Measurements from ENCODE around the gene LONP1.

GRCh38 chr19:5711025-5711424 lies 8.9 kb downstream of the LONP1 start:
- TF ChIP-seq ZNF274 (IDR thresholded peaks at IDR 0.05; ENCODE audit: low read depth, low read length): no peak
- no peak for TF ChIP-seq SUZ12 (IDR thresholded peaks at IDR 0.05; ENCODE audit: extremely low read depth, insufficient read depth, insufficient read length)
- no peak for TF ChIP-seq YY1 (IDR thresholded peaks at IDR 0.05; ENCODE audit: insufficient read depth, insufficient read length)
